Endothelial cell of umbilical vein (primary cell): ENCODE results near the gene RGS7BP. TPM values are rescaled to one million over a fixed set of nuclear protein-coding genes. Genes with fewer than 3 reads are reported as not detected.

ENCODE experiments used
- BruUV-seq: library from RNA; stranded (reverse); fragments of 400-500 nt; replicated peaks from 2 replicates; lab custom pipeline; 2021; lab: Mats Ljungman, UMichigan
- CTCF ChIA-PET: fragments of 300-600, 350-600 bp; sonication (Branson Sonifier 250); formaldehyde crosslinking; loops from one replicate; lab custom pipeline; 2021; ENCODE audit warnings: antibody characterized with exemption, inconsistent platforms; lab: Charles Lee
- POLR2A ChIA-PET: fragments of 300-600, 350-600 bp; sonication (Branson Sonifier 250); formaldehyde crosslinking; loops from one replicate; lab custom pipeline; 2021; ENCODE audit warnings: antibody characterized with exemption, inconsistent platforms; lab: Charles Lee
- DNase-seq: peaks from one replicate; pipeline ENCODE4 v3.0.0-alpha.2; 2011; ENCODE audit warnings: low read depth, low spot score
- FAIRE-seq: peaks from 2 replicates; lab custom pipeline; 2011; peaks lifted over from hg19 to GRCh38; lab: Jason Lieb, UNC
- H2AFZ ChIP-seq: 2 replicates; pipeline ENCODE4 v1.6.0; 2012; ENCODE audit warnings: low read depth, low read length, control low read depth, inconsistent platforms
- H3K27ac ChIP-seq: 2 replicates; pipeline ENCODE4 v1.5.1; 2011; ENCODE audit warnings: low read depth, mild to moderate bottlenecking, control low read depth, low read length, moderate library complexity; ENCODE audit not compliant: insufficient read depth
- H3K27me3 ChIP-seq, 2 experiments: 2 replicates each; pipeline versions ENCODE4 v1.6.0 to v1.6.1; 2011; ENCODE audit warnings: low read length in 2 of 2, mixed read lengths in 1 of 2; ENCODE audit not compliant: control insufficient read depth in 2 of 2, insufficient read depth in 2 of 2
- H3K36me3 ChIP-seq, 2 experiments: 2 replicates in 1 of 2; 3 replicates in 1 of 2; pipeline ENCODE4 v1.5.1; 2011; ENCODE audit warnings: low read length in 2 of 2, mild to moderate bottlenecking in 1 of 2, moderate library complexity in 1 of 2; ENCODE audit not compliant: control insufficient read depth in 2 of 2, insufficient read depth in 2 of 2; ENCODE audit errors: extremely low read depth in 1 of 2
- H3K4me1 ChIP-seq: 3 replicates; pipeline ENCODE4 v1.5.1; 2011; ENCODE audit warnings: mild to moderate bottlenecking, low read length; ENCODE audit not compliant: control insufficient read depth, insufficient read depth; ENCODE audit errors: extremely low read depth
- H3K4me2 ChIP-seq: 2 replicates; pipeline ENCODE4 v1.6.1; 2011; ENCODE audit warnings: low read length, control low read depth, mixed read lengths; ENCODE audit not compliant: insufficient read depth
- H3K4me3 ChIP-seq, 3 experiments: fragments of 200-600 bp in 1 of 3; sonication (generic), shearing (Covaris generic) in 1 of 3; replicated peaks in 1 of 3; 2 replicates each; pipeline ENCODE4 v1.5.1; 2011 to 2016; ENCODE audit warnings: control low read depth in 3 of 3, low read length in 3 of 3, mild to moderate bottlenecking in 2 of 3, inconsistent platforms in 1 of 3, low read depth in 1 of 3, moderate library complexity in 1 of 3; ENCODE audit not compliant: insufficient read depth in 1 of 3
- H3K79me2 ChIP-seq: 2 replicates; pipeline ENCODE4 v1.6.0; 2012; ENCODE audit warnings: low read length, inconsistent platforms; ENCODE audit not compliant: control insufficient read depth, insufficient read depth
- H3K9ac ChIP-seq: replicated peaks from 2 replicates; pipeline ENCODE3; 2011; ENCODE audit warnings: low read length, control low read depth; ENCODE audit not compliant: insufficient read depth; ENCODE audit errors: extremely low read depth
- H3K9me1 ChIP-seq: replicated peaks from 3 replicates; pipeline ENCODE4 v1.6.0; 2011; ENCODE audit warnings: mild to moderate bottlenecking, low read length; ENCODE audit not compliant: control insufficient read depth, insufficient read depth; ENCODE audit errors: extremely low read depth
- H3K9me3 ChIP-seq: replicated peaks from 2 replicates; pipeline ENCODE4 v1.5.1; 2012; ENCODE audit warnings: low read length, inconsistent platforms; ENCODE audit not compliant: control insufficient read depth, insufficient read depth
- H4K20me1 ChIP-seq: replicated peaks from 2 replicates; pipeline ENCODE3; 2011; ENCODE audit warnings: mild to moderate bottlenecking, low read length; ENCODE audit not compliant: control insufficient read depth, insufficient read depth; ENCODE audit errors: extremely low read depth
- CTCF ChIP-seq, 2 donors: IDR thresholded peaks; 1 replicate in 1 of 2; 2 replicates in 1 of 2; pipeline ENCODE4 v1.5.1; 2011; ENCODE audit warnings: low read length in 2 of 2, mild to moderate bottlenecking in 2 of 2, moderate library complexity in 2 of 2, control low read depth in 1 of 2, inconsistent platforms in 1 of 2, low read depth in 1 of 2; ENCODE audit not compliant: insufficient read depth in 1 of 2; ENCODE audit errors: extremely low read depth in 1 of 2
- EZH2 ChIP-seq: IDR thresholded peaks from 2 replicates; pipeline ENCODE4 v1.6.1; 2012; ENCODE audit warnings: borderline replicate concordance, low read depth, mild to moderate bottlenecking, moderate library complexity, low read length, inconsistent platforms; ENCODE audit not compliant: severe bottlenecking
- FOS ChIP-seq: IDR thresholded peaks from 2 replicates; pipeline ENCODE4 v1.6.1; 2011; ENCODE audit warnings: mild to moderate bottlenecking, low read length, moderate library complexity, borderline replicate concordance; ENCODE audit not compliant: insufficient read depth
- GATA2 ChIP-seq: IDR thresholded peaks from 2 replicates; pipeline ENCODE4 v1.7.0; 2011; ENCODE audit warnings: low read depth, mild to moderate bottlenecking, moderate library complexity, mixed read lengths, low read length; ENCODE audit not compliant: insufficient read length, insufficient read depth
- JUN ChIP-seq: IDR thresholded peaks from 2 replicates; pipeline ENCODE4 v1.6.1; 2011; ENCODE audit warnings: borderline replicate concordance, low read depth; ENCODE audit not compliant: insufficient read length, insufficient read depth
- MAX ChIP-seq: IDR thresholded peaks from 2 replicates; pipeline ENCODE4 v1.6.1; 2011; ENCODE audit not compliant: insufficient read depth, insufficient read length
- MYC ChIP-seq: IDR thresholded peaks from one replicate; pipeline ENCODE4 v1.6.1; 2011; ENCODE audit warnings: mild to moderate bottlenecking, low read depth, low read length
- POLR2A ChIP-seq: IDR thresholded peaks from 2 replicates; pipeline ENCODE4 v1.6.1; 2012; ENCODE audit warnings: low read depth, mild to moderate bottlenecking, control low read depth, low read length
- POLR2AphosphoS5 ChIP-seq: IDR thresholded peaks from 2 replicates; pipeline ENCODE4 v1.6.1; 2012; ENCODE audit warnings: low read depth, mild to moderate bottlenecking, control low read depth, low read length, moderate library complexity; ENCODE audit not compliant: insufficient read depth
- dilution Hi-C: fragments of 300-500 bp; cut with MboI; formaldehyde crosslinking; loops from one replicate; pipeline ENCODE4 v1.15.0; 2019; ENCODE audit warnings: low sequenced_read_pairs; ENCODE audit not compliant: extremely low pct_ligation_motif_present
- intact Hi-C: fragments of 100-400 bp; cut with micrococcal nuclease; formaldehyde crosslinking; loops from one replicate; pipeline ENCODE4 v1.10.0; 2022
- polyA plus RNA-seq, 4 experiments: library from polyadenylated mRNA; depleted of rRNA in 3 of 4; stranded (reverse) in 3 of 4; unstranded in 1 of 4; fragments of >200 nt; gene quantifications; 2 replicates each; pipeline versions ENCODE4 v1.2.1 to v1.2.3, GENCODE V29; 2011 to 2012; ENCODE audit warnings: missing spikeins in 1 of 4
- total RNA-seq: library from RNA; stranded (reverse); gene quantifications from 2 replicates; pipeline ENCODE4 v1.2.3, GENCODE V29; 2021

Gene RGS7BP
- total and polyA plus RNA-seq, 2 donors (not counting 3 experiments of a cell fraction or from before 2014, with no cell fraction given): 0.51 to 2.0 TPM

DNA sequence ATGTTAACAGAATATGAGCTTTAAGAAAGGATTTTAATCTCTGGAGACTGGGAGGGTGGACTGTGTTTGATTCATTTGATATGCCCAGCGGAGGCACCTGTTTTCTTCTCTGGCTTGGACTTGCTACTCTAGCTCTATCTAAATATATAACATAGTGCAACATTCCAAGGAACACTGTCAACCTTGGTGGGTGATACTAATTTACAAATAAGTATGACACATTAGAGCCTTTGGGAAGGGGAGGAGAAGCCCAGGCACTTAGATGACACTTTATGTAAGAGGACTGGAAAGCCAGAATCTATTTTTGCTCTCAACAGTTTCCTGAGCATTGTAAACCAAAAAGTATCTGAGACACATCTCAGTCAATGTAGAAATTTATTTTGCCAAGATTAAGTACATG, 101.1 kb downstream of the RGS7BP start:
- H3K4me1 ChIP-seq: no peaks in the 10 kb centered on the region
- BruUV-seq: no TSS peak
- FAIRE-seq (no peak), DNase-seq (no peak)
- intact Hi-C loops (no loop called here), dilution Hi-C loops (no loop called here)
- no peak overlapping the region for H3K4me3 ChIP-seq
- no peak overlapping the region for H3K27ac ChIP-seq
- no peak for TF ChIP-seq POLR2AphosphoS5
- TF ChIP-seq POLR2A: no peak
- TF ChIP-seq CTCF (IDR thresholded peaks at IDR 0.05; ENCODE audit: extremely low read depth in 1 of 2, insufficient read depth in 1 of 2, low read depth in 1 of 2, low read length in 2 of 2): no peak
- TF ChIP-seq GATA2: no peak
- TF ChIP-seq MYC: no peak
- TF ChIP-seq EZH2: no peak
- no peak for TF ChIP-seq FOS
- no peak for TF ChIP-seq MAX
- TF ChIP-seq JUN: no peak
- no peak overlapping the region for H3K4me2 ChIP-seq
- no peaks in the 10 kb centered on the region for H3K79me2 ChIP-seq
- no peaks in the 10 kb centered on the region for H4K20me1 ChIP-seq
- H2AFZ ChIP-seq: no peak overlapping the region
- POLR2A ChIA-PET: no interaction called here
- H3K9ac ChIP-seq: no peak overlapping the region
- no peaks in the 10 kb centered on the region for H3K9me3 ChIP-seq
- H3K36me3 ChIP-seq: no peaks in the 10 kb centered on the region
- H3K9me1 ChIP-seq: no peaks in the 10 kb centered on the region
- CTCF ChIA-PET: interaction anchor here (2.0 to 8.4 kb wide), 3 partner anchors 13 to 378 kb away, joined by 7 to 256 read pairs (median 18); no protein-coding TSS in a partner anchor
- peaks cover 4 to 18% of the 10 kb centered on the region in 2 experiments for H3K27me3 ChIP-seq
